Transverse colon (tissue), 4 donors: ENCODE measurements around the gene IMMP2L.

Source experiments
- EP300 ChIP-seq: sonication (generic); formaldehyde crosslinking; IDR thresholded peaks from one replicate; pipeline ENCODE4 v1.6.1; 2017; ENCODE audit warnings: antibody characterized with exemption, low read depth
- POLR2A ChIP-seq: fragments of 450-650 bp; IDR thresholded peaks from one replicate; pipeline ENCODE4 v1.6.1; 2016; ENCODE audit warnings: antibody characterized with exemption, mild to moderate bottlenecking, moderate library complexity
- POLR2AphosphoS5 ChIP-seq, 3 donors: sonication (generic); formaldehyde crosslinking; IDR thresholded peaks; one replicate each; pipeline ENCODE4 v1.6.1; 2016; ENCODE audit warnings: antibody characterized with exemption in 3 of 3
- TF ChIP-seq, protein P1 (sequence below), 5 experiments: fragments of 200-600 bp in 3 of 5; fragments of 450-650 bp in 2 of 5; sonication (generic) in 3 of 5; IDR thresholded peaks; 1 replicate in 2 of 5; 2 replicates in 3 of 5; pipeline ENCODE4 v1.5.1; 2016 to 2017; ENCODE audit warnings: antibody characterized with exemption in 5 of 5, inconsistent platforms in 3 of 5, mild to moderate bottlenecking in 2 of 5, moderate library complexity in 1 of 5

DNA sequence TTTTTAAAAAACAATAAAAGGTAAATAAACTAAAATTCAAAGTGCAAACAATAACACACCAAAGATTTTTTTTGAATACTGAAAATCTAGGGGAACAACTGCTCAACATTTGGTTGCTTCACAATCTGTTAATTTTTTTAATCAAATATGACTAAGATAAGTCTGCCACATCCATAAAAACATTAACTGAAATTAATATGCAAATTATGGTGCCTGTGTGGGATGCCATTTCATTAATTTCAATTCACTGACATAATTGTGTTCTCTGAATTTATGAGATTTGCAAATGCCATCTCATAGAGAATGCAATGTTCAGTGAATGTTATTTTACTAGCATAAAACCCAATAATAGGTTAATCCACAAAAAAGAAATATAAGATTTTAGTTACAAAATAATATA is 237.5 kb downstream of the IMMP2L start:
- TF ChIP-seq, protein P1, sequence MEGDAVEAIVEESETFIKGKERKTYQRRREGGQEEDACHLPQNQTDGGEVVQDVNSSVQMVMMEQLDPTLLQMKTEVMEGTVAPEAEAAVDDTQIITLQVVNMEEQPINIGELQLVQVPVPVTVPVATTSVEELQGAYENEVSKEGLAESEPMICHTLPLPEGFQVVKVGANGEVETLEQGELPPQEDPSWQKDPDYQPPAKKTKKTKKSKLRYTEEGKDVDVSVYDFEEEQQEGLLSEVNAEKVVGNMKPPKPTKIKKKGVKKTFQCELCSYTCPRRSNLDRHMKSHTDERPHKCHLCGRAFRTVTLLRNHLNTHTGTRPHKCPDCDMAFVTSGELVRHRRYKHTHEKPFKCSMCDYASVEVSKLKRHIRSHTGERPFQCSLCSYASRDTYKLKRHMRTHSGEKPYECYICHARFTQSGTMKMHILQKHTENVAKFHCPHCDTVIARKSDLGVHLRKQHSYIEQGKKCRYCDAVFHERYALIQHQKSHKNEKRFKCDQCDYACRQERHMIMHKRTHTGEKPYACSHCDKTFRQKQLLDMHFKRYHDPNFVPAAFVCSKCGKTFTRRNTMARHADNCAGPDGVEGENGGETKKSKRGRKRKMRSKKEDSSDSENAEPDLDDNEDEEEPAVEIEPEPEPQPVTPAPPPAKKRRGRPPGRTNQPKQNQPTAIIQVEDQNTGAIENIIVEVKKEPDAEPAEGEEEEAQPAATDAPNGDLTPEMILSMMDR (IDR thresholded peaks at IDR 0.05): no peak
- no peak for TF ChIP-seq POLR2A
- no peak for TF ChIP-seq POLR2AphosphoS5 (IDR thresholded peaks at IDR 0.05)
- TF ChIP-seq EP300: no peak
